Measurements from ENCODE around the gene NMT1. TPM values are rescaled to one million over a fixed set of nuclear protein-coding genes. Genes with fewer than 3 reads are reported as not detected.

Gene NMT1
- 78.6 and 91.3 TPM in 2 replicates for total RNA-seq

GRCh38 chr17:45060797-45061605 lies at the start of gene NMT1:
Gene NMT1, plus strand, starts transcription at chr17:45061317. Its CDS starts 13 bp downstream, at chr17:45061330.

GRCh38 chr17:45051060-45051719 lies 9.9 kb upstream of the NMT1 start, which contains the start of gene DCAKD:
Gene DCAKD, minus strand, starts transcription at chr17:45051632. Its CDS starts 16,747 bp downstream, at chr17:45034885.

GRCh38 chr17:45132320-45132571 lies 71.1 kb downstream of the NMT1 start, which contains the start of gene PLCD3:
Gene PLCD3, minus strand, starts transcription at chr17:45132515. Its CDS starts 105 bp downstream, at chr17:45132410.

GRCh38 chr17:45135192-45135977 lies 74.3 kb downstream of the NMT1 start, which contains the start of gene ACBD4:
Gene ACBD4, plus strand, starts transcription at chr17:45135687. Its CDS starts 458 bp downstream, at chr17:45136145.

GRCh38 chr17:45148183-45149036 lies 87.3 kb downstream of the NMT1 start, which contains the start of gene HEXIM1:
Gene HEXIM1, plus strand, starts transcription at chr17:45148475. Its CDS starts 716 bp downstream, at chr17:45149191.

Other genes starting within 250 kb of the NMT1 start
- gene GJC1, start 231.0 kb upstream of the NMT1 start, total RNA-seq, result 23.2 and 29.0 TPM in 2 replicates
- not detected in 2 replicates for gene HIGD1B, start 213.4 kb upstream of the NMT1 start, total RNA-seq
- 70.3 and 76.9 TPM in 2 replicates for gene EFTUD2, start 161.9 kb upstream of the NMT1 start, total RNA-seq
- 0.08 and 0.26 TPM in 2 replicates for gene GFAP, start 145.8 kb upstream of the NMT1 start, total RNA-seq
- gene KIF18B, start 113.5 kb upstream of the NMT1 start, total RNA-seq, result 8.0 and 12.4 TPM in 2 replicates
- gene C1QL1, start 93.0 kb upstream of the NMT1 start, total RNA-seq, result 1.4 and 2.2 TPM in 2 replicates
- 35.4 and 45.0 TPM in 2 replicates for gene DCAKD, start 9.7 kb upstream of the NMT1 start, total RNA-seq
- gene PLCD3, start 71.2 kb downstream of the NMT1 start, total RNA-seq, result 36.6 and 42.8 TPM in 2 replicates
- 3.1 and 10.0 TPM in 2 replicates for gene ACBD4, start 74.4 kb downstream of the NMT1 start, total RNA-seq
- 13.7 and 28.3 TPM in 2 replicates for gene HEXIM1, start 87.2 kb downstream of the NMT1 start, total RNA-seq
- 8.5 and 10.9 TPM in 2 replicates for gene HEXIM2, start 100.6 kb downstream of the NMT1 start, total RNA-seq
- gene FMNL1, start 160.6 kb downstream of the NMT1 start, total RNA-seq, result 2.3 and 10.9 TPM in 2 replicates
- gene SPATA32, start 200.8 kb downstream of the NMT1 start, total RNA-seq, result 0.72 TPM in 1 of 2 replicates, not detected in the other